NCI-H345 treated with DMSO at 0.1 percent for 48 hours (cell line): ENCODE data around the gene HNRNPA1.
"Not testable (repeated sequence)": the region's sequence is repeated elsewhere in the genome, so short reads cannot be mapped to it uniquely, and the experiment has no call there.

Experiments
- DNase-seq: peaks from one replicate; lab custom pipeline; 2025; ENCODE audit not compliant: unreplicated experiment; lab: John Stamatoyannopoulos, UW

The HNRNPA1 gene

GRCh38 chr12:54296393-54297099, 16.0 kb downstream of the HNRNPA1 start:
- no peak for DNase-seq

GRCh38 chr12:54298904-54299303, 18.4 kb downstream of the HNRNPA1 start:
- no peak for DNase-seq

GRCh38 chr12:54299515-54300224, 19.1 kb downstream of the HNRNPA1 start:
- no peak for DNase-seq

- no peak for DNase-seq
Observed at GRCh38 chr12:54300225-54300731, 19.8 kb downstream of the HNRNPA1 start.

GRCh38 chr12:54300732-54301427, 20.4 kb downstream of the HNRNPA1 start, which contains the start of gene NFE2:
NFE2 (minus strand) TSS chr12:54301015; CDS start chr12:54295248, 5,767 bp downstream.
- peak; percentile 39 for DNase-seq

GRCh38 chr12:54301428-54302048, 21.0 kb downstream of the HNRNPA1 start:
- no peak for DNase-seq

- DNase-seq: no peak
Observed at GRCh38 chr12:54303640-54304039, 23.1 kb downstream of the HNRNPA1 start.

GRCh38 chr12:54304187-54304810, 23.8 kb downstream of the HNRNPA1 start:
- no peak for DNase-seq

- no peak for DNase-seq
Observed at GRCh38 chr12:54306925-54307741, 26.6 kb downstream of the HNRNPA1 start.

GRCh38 chr12:54311051-54311450, 30.5 kb downstream of the HNRNPA1 start:
- no peak for DNase-seq

- not testable (repeated sequence) for DNase-seq
Observed at GRCh38 chr12:54312309-54312708, 31.8 kb downstream of the HNRNPA1 start.

GRCh38 chr12:54321363-54321762, 40.8 kb downstream of the HNRNPA1 start:
- DNase-seq: no peak

- peak; percentile 99 for DNase-seq
Observed at GRCh38 chr12:54324617-54325441, 44.3 kb downstream of the HNRNPA1 start, which contains the start of gene COPZ1. COPZ1 (plus strand) TSS chr12:54325131; CDS start chr12:54325164, 33 bp downstream.

GRCh38 chr12:54325442-54326109, 45.0 kb downstream of the HNRNPA1 start:
- not testable (repeated sequence) for DNase-seq

- DNase-seq: no peak
Observed at GRCh38 chr12:54328595-54329337, 48.2 kb downstream of the HNRNPA1 start.

- DNase-seq: no peak
Observed at GRCh38 chr12:54329759-54330158, 49.2 kb downstream of the HNRNPA1 start.

GRCh38 chr12:54330442-54330841, 49.9 kb downstream of the HNRNPA1 start:
- no peak for DNase-seq

GRCh38 chr12:54331461-54331860, 50.9 kb downstream of the HNRNPA1 start:
- DNase-seq: no peak
